ENCODE results near the gene LEMD1.
A peak's percentile ranks its signal among the peaks of the same experiment; 100 is the strongest.
"Not testable (repeated sequence)": the region's sequence is repeated elsewhere in the genome, so short reads cannot be mapped to it uniquely, and the experiment has no call there.

The LEMD1 gene

DNA sequence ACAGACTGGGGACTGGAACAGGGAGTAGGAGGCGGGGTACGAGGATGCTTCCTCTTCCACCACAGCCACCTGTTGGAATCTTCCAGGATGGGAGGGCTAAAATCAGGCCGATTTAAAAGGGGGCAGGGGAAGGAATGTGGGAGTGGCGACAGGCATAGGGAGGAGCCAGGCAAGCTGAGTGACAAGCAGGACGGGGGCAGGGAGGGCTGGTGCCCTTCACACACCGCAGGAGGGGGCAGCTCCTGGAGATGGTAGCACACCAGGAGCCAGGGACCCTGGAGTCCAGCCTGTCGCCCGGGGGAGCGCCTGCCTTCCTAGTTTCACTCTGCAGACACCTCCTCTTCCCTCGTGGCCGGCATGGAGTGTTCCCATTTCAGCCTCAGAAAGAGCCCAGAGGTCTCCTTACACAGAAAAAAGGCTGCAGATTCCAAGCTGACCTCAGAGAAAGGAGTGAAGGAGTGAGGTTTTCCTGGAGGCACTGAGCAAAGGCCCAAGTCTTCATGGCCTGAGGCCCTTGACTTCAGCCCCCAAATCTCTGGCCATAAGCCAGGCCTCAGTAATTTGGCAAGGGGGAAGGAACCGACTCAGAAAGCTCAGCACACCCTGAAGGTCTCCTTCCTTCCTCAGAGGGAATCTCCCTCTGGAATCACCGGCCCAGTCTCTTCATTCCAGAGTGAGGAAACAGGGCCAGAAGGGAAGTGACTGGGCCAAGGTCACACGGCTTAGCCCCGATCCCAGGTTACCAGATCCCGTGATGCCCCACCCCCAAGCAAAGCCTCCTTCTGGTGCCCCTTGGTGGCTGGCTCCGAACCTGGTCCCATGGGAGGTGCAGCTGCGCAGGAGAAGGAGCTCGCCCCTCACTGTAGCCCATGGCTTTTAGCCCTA, 25.8 kb upstream of the LEMD1 start:
- H3K4me3 ChIP-seq (ENCODE audit: low read depth, low read length), result peak overlapping the region; percentile 21

DNA sequence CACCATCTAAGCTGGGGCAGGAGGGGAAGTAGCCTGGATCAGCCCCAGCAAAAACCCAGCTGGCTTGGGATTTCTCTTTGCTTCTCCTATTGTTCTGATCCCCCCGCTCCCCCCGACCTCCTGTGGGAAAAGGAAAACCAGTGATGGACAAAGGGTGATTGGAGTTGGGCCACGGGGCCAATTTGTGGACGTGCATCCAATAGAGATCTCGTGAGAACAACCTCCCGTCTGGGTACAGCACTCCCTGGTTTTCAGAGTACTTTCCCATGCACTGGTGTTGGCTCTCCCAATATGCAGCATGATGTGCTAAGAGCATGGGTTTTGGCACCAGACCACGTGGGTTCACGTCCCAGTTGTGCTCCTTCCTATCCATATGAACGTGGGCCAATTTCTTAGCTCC, 25.0 kb upstream of the LEMD1 start:
- H3K4me3 ChIP-seq (ENCODE audit: low read depth, low read length), result no peak overlapping the region

DNA sequence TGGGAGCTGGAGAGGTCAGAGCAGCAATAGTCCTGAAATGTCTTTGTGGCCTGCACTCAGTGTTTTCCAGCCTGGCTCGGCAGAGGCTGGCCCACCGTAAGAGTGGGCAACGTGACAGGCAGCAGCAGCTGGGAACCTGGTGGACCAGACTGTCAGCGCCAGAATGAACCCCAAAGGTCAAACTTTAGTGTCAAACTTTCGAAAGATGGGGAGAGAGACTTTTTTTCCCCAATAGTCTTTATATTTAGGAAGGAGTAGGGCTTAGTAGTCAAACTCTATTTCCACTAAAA, 23.7 kb upstream of the LEMD1 start:
- H3K4me3 ChIP-seq (ENCODE audit: low read depth, low read length), result no peak overlapping the region

DNA sequence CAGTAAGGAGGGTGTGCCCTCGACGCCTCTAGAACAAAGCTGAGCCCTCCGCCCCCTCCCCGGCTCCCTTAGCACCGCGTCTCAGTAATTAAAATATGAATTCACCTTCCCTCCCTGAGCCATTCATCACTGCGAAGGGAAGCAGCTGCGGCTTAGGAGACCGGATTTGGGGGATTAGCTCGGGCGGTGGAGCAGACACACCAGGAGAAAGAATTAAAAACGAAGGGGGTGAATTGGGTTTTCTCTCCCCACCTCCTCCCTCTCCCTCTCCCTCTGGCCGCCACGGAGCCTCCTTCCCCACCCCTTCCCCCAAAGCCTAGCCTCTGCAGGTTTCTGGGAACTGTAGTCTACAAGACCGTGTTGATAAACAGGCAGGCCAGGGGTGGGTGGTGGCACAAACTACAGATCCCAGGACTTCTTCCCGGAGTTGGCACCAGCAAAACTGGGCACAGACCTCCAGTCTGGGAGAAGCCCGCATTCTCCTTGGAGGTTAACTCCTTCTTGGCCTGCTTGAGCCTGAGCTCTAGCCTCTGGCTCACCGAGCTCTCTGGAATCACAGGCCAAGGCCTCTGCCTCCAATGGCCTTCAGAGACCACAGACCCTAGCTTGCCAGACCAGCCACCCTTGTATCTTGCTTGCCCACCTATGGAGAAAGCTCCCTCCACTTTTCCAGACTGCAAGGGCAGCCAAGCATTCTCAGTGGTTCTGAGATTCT, 23.2 kb upstream of the LEMD1 start:
- H3K4me3 ChIP-seq (ENCODE audit: low read depth, low read length), result no peak overlapping the region

DNA sequence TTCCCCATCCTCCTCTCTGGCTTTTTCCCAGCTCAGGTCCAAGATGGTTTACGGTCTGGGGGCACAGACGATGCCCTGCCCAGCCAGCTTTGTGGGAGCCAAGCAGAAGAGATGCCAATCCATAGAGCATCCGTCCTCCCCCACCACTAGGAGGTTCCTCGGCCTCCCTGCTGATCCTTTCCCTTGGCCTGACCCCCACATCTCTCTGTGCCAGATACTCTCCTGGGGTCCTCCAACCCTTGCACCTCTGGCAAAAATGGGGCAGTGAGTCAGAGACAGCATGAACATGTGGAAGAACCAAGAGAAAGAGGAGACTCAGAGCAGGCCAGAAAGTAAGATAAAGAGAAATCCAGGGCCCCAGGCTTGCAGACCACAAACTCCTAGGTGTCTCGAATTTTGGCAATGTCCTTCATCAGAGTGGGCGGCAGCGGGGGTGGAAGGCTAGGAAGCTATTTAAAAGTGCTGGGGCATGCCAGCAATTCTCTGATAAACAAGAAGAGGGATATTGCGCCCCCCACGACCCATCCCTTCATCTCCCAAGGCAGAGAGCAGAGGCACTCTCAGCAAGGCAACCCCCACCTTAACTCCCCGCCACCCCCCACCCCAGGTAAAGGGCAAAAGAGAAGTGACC, 22.6 kb upstream of the LEMD1 start:
- no peak overlapping the region for H3K4me3 ChIP-seq (ENCODE audit: low read depth, low read length)

DNA sequence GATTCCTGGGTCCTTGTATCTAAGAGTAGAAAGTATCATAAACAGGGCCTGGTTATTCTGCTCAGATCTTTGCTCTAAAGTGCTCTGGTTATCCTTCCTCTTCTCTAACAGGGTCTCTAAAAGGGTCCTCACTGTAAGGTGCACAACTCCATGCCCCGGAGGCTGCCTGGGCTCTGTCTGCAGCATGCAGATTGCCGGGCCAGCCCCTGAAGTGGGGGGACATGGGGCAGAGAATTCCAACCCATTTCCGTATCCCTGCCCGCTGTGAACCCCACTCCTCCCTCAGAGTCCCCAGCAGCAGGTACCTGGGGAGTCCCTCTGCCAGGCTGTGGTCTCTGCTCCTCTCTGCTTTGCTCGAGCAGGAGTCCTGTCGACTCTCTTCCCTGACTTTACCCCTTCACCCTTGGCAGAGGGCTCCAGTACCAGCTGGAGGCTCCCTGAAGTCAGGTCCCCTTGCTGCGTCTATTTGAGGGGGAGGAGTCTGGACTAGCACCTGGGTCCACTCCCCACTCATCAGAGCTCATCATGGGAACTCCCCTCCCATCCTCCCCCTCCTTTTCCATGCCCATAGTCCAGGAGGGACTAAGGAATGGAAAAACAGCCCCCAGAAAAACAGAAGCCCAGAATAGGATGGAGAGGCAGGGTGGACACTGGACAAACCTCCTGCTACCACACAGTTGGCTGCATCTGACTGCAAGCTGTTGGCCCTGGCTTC, 21.9 kb upstream of the LEMD1 start:
- no peak overlapping the region for H3K4me3 ChIP-seq (ENCODE audit: low read depth, low read length)

DNA sequence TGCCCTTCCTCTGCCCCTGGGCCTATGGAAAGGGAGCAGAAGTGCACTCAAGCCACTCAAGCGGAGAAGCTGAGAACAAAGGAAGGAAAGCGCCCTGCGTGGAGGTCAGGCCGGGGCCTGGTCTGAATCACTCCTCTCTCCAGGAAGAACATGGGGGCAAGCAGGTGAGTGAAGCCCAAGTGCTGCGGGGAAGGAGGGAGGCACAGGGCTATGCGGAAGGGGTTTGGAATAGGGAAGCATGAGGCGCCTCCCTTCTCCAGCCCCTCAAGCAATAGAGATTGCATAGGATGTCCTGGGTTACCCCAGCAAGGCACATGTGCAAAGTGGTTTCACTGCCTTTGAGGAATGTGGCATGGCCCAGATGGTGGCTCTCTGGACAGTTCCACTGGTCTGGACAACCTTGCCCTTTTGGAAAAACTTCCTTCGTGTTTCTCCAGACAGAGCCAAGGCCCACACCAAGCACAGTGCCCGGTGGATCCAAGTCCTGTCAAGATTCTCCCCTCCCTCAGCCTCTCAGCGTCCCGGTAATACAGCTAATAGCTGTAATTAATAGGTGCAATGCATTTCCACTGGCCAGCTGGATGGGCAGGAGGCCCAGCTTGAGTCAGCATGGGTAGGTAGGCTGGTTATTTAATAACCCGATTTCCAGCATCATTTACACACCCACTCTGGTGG, 20.3 kb upstream of the LEMD1 start:
- H3K4me3 ChIP-seq (ENCODE audit: low read depth, low read length), result no peak overlapping the region

DNA sequence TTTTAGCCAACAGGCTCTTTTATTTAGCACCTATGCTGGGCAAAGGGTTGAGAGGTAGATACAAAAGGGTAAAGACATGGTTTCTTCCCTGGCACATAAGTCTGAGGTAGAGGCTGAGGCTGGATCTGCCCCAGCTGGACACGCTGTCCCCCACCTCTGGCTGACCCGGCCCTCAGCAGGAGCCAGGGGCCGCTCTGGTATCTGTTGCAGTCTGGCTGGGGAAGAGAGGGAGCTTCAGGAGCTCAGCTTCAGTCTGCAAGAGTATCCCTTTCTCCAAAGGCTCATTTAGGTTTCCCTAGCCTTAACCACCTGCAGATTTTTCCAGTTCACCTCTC, 19.8 kb upstream of the LEMD1 start:
- H3K4me3 ChIP-seq (ENCODE audit: low read depth, low read length), result no peak overlapping the region

DNA sequence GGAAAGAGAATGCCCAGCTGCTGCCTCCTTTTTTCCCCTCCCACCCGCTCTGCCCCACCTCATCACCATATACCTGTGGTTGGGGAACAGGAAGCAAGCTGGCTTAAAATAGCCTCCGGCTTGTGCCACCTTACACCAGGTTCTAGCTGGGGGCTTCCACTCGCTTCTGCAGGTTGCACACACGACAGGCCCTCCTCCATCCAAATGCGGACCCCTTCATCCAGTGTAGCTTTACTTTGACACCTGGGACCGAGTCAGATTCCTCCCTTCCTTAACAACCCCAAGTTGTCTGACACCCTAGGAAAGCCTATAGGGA, 19.4 kb upstream of the LEMD1 start:
- no peak overlapping the region for H3K4me3 ChIP-seq (ENCODE audit: low read depth, low read length)

DNA sequence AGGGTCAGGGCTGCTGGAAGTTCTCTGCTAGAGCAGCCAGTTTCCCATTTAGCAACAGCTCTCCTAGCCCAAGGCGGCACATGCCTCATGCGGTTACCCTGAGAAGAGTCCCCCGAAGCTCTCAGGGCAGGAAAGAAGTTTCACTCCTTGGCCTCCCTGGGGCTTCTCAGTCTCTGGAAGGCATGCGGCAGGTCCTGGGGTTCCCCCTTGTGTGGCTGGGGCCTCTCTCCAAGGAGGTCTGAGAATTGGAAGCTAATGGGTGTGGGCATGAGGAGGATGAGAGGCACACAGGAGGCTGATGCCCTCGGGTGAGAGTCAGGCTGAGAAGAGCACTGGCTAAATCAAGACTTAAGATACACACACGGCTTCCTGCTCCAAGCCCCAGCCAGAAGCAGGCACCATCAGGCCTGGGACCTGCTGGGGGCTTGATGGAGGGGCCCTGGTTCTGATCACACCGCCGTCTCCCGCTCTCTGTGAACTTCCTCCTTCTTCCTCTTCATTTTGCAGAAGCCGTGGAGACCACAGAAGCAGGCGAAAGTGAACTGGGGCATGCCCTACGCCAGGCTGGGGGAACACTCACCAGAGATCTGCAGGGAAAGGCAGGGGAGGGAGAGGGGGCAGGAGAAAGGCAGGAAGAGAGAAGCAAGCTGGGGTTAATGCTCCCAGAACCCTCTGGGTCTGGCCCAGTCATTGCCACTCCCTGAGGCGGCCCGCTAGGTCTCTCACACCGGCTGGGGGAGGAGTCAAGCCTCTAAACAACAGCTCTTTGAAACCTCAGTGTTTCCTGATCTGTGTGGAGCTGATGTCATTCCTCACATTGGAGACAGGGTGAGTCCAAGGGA, 18.8 kb upstream of the LEMD1 start:
- no peak overlapping the region for H3K4me3 ChIP-seq (ENCODE audit: low read depth, low read length)

DNA sequence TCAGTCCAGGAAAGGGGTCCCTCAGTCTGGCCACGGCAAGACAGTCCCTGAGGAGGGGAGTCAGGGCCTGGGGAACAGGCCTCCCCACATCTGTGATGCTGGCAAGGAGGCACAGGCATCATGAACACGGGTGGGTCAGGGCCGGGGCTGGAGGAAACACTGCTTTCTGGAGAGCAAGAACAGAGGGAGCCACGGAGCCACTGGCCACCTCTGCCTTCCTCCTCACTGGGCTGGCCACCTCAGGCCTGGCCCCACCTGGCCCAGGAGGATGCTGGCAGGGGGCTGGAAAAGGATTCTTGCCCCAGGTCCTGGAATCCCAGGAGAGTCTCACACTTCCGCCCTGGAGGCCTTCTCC, 18.2 kb upstream of the LEMD1 start:
- no peak overlapping the region for H3K4me3 ChIP-seq (ENCODE audit: low read depth, low read length)

DNA sequence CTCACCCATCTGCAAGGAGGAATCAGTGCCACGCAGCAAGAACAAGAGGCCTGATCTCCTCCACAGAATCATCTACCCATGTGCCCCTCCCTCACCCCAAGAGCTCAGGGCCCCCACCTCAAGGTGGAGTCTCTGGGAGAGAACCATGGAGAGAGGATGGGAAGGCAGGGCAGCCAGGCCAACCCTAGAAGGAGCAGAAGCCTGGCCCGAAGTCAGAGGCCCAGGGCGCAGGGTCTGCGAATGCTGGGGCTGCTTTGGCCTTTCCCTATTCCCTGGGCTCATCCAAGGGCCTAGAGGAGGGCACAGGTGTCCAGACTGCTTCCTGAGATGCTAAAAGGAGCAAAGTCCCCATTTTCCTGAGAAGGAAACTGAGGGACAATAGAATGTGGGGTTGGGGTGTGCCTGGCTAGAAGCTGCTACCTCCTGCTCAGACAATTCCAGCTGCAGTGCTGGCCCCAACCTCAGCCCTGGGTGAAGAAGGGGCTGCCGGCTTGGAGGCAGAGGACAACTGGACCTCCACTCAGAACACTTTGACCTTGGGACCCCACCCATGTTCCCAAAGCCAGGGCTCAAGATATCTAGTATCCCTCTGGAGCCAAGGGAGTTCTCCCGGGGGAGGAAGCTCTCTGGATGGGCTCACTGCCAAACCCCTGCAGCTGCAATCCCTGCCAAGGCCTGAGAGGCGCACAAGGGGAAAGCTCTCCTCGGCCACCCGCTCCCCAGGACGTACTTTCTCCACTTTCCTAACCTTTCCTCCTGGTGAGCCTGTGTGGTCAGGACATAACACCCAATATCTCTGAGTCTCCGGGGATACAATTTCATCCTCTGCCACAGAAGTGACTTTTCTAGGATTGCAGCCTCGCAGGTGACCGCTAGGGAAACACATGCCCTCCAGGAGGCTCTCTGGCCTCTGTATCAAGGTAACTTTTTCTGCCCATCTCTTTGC, 16.6 kb upstream of the LEMD1 start:
- H3K4me3 ChIP-seq (ENCODE audit: low read depth, low read length), result no peak overlapping the region

DNA sequence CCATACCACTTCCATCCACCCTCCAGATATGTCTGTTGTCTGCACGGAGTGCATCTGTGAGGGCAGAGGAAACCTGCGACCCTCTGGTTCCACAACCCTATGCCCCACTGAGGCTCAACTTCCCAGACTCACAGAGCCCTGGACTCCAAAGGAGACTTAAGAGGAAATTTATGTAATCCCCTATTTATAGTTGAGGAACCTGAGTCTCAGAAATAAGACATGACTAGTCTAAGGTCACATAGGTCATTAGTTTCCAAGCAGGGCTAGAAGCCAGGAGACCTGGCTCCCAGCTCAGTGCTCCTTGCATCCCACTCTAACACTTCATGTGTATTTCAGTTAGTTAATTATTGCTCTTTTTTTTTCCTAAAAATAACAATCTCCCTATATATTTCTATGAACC, 15.7 kb upstream of the LEMD1 start:
- H3K4me3 ChIP-seq (ENCODE audit: low read depth, low read length), result no peak overlapping the region

DNA sequence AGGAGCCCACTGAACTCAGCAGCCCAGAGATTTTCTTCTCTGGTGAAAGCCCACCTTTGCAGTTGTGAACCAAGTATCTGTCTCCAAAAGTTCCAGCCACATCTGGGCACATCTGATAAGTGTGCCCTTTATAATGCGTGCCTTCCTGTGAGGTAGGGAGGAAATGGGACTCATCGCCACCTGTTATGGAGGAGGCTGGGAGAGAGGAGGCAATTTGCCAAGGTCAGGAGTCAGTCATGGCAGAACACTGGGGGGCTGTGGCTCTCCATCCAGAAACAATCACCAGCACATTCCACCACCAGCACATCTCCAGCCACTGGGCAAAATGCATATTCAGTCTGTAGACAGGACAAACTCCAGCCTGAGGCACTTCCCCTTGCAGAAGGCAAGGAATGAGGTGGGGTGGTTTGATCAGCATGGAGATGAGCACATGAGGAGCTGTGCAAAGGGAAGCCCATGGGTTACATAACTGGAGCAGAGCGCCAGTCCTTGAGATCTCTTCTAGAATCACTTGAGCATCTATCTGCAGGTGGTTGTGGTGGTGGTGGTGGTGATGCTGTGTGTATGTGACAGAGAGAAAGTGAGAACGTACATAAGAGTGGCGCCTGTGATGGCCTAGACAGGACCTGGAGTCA, 15.0 kb upstream of the LEMD1 start:
- H3K4me3 ChIP-seq (ENCODE audit: low read depth, low read length), result no peak overlapping the region

DNA sequence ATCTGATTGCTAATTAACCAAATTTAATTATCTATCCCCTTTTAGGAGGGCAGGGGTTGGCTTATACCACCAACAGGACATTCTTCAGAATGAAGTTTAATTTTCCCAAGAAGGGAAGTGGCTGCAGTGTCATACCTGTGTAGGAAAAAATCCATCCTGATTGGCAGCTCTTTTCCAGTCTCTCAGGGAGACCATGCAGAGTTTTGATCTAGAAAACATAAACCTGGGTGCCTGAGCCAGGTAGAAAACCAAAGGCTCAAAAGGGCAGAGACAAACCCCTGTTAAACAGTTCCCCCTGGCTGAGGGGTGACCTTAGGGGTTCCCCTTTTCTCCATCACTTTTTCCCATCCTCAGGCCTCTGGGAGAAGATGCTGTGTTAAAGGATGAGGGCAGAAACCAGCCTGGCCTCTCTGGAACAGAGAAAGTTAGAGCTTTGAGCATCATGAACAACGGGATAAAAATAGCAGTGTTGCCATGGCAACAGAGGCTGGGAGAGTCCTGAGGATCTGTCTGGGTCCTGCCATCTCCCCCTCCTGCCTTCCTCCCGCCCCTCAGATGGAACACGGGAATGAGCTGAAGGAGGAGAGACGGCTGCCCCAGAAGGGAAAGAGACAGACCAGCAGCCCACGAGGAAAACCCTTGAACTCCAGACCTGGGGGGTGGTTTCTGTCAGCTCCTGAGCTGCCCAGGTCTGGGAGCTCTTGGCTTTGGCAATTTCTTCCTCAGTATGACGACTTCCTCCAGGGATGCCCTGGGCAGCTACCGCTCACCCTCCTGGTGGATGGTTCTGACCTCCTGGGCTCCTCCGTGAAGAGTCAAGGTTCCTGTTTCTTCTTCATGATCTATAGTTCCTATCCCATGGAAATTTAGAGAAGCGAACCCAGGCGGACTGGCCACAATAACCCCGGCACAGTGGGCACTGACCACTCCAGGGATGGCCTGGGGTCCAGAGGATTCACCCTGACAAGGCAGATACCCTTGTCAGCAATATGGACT, 14.0 kb upstream of the LEMD1 start:
- no peak overlapping the region for H3K4me3 ChIP-seq (ENCODE audit: low read depth, low read length)

DNA sequence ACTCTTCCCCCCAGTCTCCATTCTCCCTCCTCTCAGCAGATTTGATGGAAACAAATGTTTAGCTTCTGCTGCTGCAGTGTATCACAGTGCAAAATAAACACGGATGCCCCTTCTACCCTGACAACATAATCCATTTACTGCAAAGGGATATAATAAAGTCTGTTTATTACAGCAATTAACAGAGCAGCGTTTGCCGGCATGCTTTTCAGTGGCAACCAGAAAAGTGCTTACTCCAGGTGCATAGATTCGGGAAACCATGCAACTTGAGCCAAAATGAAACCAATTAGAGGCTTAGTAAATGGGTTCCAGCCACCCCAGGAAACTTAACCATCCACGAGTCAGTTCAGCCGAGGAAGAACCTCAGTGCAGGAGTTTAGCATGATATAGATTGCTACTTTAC, 12.9 kb upstream of the LEMD1 start:
- no peak overlapping the region for H3K4me3 ChIP-seq (ENCODE audit: low read depth, low read length)

DNA sequence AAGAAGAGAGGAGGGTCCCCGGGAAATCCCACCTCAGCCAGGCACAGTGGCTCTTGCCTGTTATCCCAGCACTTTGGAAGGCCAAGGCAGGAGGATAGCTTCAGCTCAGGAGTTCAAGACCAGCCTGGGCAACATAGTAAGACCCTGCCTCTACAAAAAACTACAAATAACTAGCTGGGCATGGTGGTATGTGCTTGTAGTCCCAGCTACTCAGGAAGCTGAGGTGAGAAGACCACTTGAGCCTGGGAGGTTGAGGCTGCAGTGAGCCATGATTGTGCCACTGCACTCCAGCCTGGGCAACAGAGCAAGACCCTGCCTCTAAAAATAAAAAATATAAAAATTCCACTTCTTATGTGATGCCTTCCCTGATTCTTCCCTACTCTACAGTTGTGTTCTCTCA, 10.8 kb upstream of the LEMD1 start:
- H3K4me3 ChIP-seq (ENCODE audit: low read depth, low read length), result not testable (repeated sequence)

DNA sequence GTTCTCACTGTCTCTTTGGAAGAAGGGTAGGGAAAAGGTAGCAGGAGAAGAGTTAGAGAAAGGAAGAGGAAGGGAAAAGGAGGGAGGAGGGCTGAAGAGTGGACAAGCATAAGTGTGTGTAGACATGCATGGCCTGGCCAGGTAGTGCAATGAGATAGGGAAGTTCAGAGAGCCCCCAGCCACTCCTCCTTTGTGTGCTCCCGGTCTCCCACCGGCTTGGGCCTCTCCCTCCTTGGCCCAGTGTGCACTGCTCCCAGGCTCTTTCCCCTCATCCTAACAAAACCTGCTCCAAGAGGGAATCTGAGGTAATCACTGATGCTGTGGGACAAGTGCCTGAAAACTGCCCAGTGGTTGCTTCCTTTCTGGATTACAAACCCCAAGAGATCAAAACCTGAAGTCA, 10.3 kb upstream of the LEMD1 start:
- H3K4me3 ChIP-seq (ENCODE audit: low read depth, low read length), result no peak overlapping the region
